Spleen (tissue), 11 donors: ENCODE measurements around the gene RYR2. TPM values are rescaled to one million over a fixed set of nuclear protein-coding genes. Genes with fewer than 3 reads are reported as not detected.
"Not testable (repeated sequence)": the region's sequence is repeated elsewhere in the genome, so short reads cannot be mapped to it uniquely, and the experiment has no call there.

Experiments used
- DNase-seq: peaks from one replicate; pipeline ENCODE4 v3.0.0-alpha.2; 2020
- H3K27ac ChIP-seq, 8 donors: fragments of 200-600 bp; sonication (generic) in 7 of 8; 1 replicate in 4 of 8; 2 replicates in 4 of 8; pipeline versions ENCODE4 v1.5.0 to v1.8.0; 2016 to 2021; ENCODE audit warnings: inconsistent platforms in 4 of 8, mild to moderate bottlenecking in 4 of 8, moderate library complexity in 1 of 8
- H3K27me3 ChIP-seq, 7 donors: fragments of 200-600 bp; sonication (generic) in 6 of 7; replicated peaks in 1 of 7; 1 replicate in 4 of 7; 2 replicates in 3 of 7; pipeline versions ENCODE4 v1.5.0 to v1.8.0; 2016 to 2021; ENCODE audit warnings: inconsistent platforms in 3 of 7, mild to moderate bottlenecking in 1 of 7
- H3K36me3 ChIP-seq, 6 donors: fragments of 200-600 bp; sonication (generic) in 5 of 6; 1 replicate in 4 of 6; 2 replicates in 2 of 6; pipeline versions ENCODE4 v1.5.0 to v1.8.0; 2016 to 2021; ENCODE audit warnings: inconsistent platforms in 2 of 6
- H3K4me1 ChIP-seq, 6 donors: fragments of 200-600 bp; sonication (generic) in 5 of 6; 1 replicate in 3 of 6; 2 replicates in 3 of 6; pipeline versions ENCODE4 v1.5.0 to v1.8.0; 2016 to 2021; ENCODE audit warnings: inconsistent platforms in 3 of 6
- H3K4me3 ChIP-seq, 8 donors: fragments of 200-600 bp; sonication (generic) in 7 of 8; 1 replicate in 4 of 8; 2 replicates in 4 of 8; pipeline versions ENCODE4 v1.5.0 to v1.8.0; 2016 to 2021; ENCODE audit warnings: inconsistent platforms in 4 of 8, mild to moderate bottlenecking in 4 of 8, moderate library complexity in 2 of 8
- H3K9me3 ChIP-seq, 8 donors: fragments of 200-600 bp; sonication (generic) in 7 of 8; 1 replicate in 4 of 8; 2 replicates in 4 of 8; pipeline versions ENCODE4 v1.5.0 to v1.8.0; 2016 to 2021; ENCODE audit warnings: inconsistent platforms in 4 of 8
- POLR2A ChIP-seq, 3 donors: fragments of 450-650 bp; IDR thresholded peaks; one replicate each; pipeline ENCODE4 v1.5.1; 2017; ENCODE audit warnings: antibody characterized with exemption in 3 of 3, mild to moderate bottlenecking in 1 of 3
- POLR2AphosphoS5 ChIP-seq, 3 donors: sonication (generic); formaldehyde crosslinking; IDR thresholded peaks; one replicate each; pipeline ENCODE4 v1.5.1; 2017; ENCODE audit warnings: antibody characterized with exemption in 3 of 3
- WGBS, 5 donors: extraction: QIAGEN DNeasy Blood & Tissue Kit in 3 of 5; methylation state at CpG; one replicate each; pipeline versions ENCODE4 v1.1.5 to v1.1.7; 2013 to 2018; 5-methylcytosine and 5-hydroxymethylcytosine counted together
- intact Hi-C: fragments of 100-400 bp; cut with DNase I; formaldehyde crosslinking; loops from one replicate; pipeline ENCODE4 v1.15.0; 2023; ENCODE audit warnings: low total_unique reads
- polyA plus RNA-seq, 3 donors: library from polyadenylated mRNA; stranded (reverse); fragments of 200-250 nt; gene quantifications; one replicate each; pipeline ENCODE4 v1.2.1, GENCODE V29; 2013
- total RNA-seq, 7 donors: library from RNA; depleted of rRNA in 3 of 7; stranded (reverse); fragments of >200 nt in 3 of 7; fragmentation: NEBNext Ultra II Directional in 4 of 7; extraction: Animal tissue kit (Norgen Biotek cat#: 25700) in 4 of 7; gene quantifications; one replicate each; pipeline versions ENCODE4 v1.1.0 to v1.2.1, GENCODE V29; 2016 to 2021
- TF ChIP-seq, protein P1 (sequence below), 11 experiments: fragments of 200-600 bp in 7 of 11; fragments of 450-650 bp in 4 of 11; sonication (generic) in 4 of 11; IDR thresholded peaks in 8 of 11; conservative IDR thresholded peaks in 3 of 11; 1 replicate in 7 of 11; 2 replicates in 4 of 11; pipeline versions ENCODE4 v1.4.0 to v1.8.0; 2016 to 2021; ENCODE audit warnings: antibody characterized with exemption in 11 of 11, inconsistent platforms in 4 of 11, mild to moderate bottlenecking in 1 of 11
- donor health status: healthy with polysubstance abuse.
- donor health status: DM: no; HTN: no; CAD: no; lungs with moderate emphysema.
- donor health status: DM: no; HTN: no; CAD: no.
- donor health status: Bipolar disorder and iron deficiency.
- donor health status: healthy.
- donor health status: DM: no; HTN: no; CAD: no.
- donor health status: DM: yes; HTN: yes; CAD: no.

The RYR2 gene
- total and polyA plus RNA-seq, 10 donors = 0.12 to 7.1 (median 3.7) TPM

DNA sequence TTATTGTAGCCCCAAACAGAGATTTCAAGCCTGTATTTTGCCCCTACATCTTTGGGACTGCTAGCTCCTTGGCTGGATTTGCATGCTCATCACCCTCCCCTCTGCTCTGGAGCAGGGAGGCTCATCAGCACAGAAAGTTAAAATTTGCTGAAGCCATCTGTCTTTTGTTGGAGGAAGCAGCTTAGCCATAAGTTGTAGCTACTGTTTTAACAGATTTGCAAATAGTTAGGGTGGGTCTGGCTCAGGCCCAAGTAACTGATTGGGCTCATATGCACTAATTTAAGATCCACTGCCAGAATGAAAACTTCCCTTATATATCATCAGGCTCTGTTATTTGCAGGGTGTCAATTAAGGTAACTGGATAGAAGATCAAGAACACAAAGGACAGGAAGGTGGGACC is 541.8 kb downstream of the RYR2 start:
- intact Hi-C loops = no loop called here
- Histone ChIP-seq H3K4me3 (no peak overlapping the region), H3K9me3 (peaks cover 0 to 18% (median 2%) of the 10 kb centered on the region in 8 donors), H3K4me1 (no peaks in the 10 kb centered on the region), H3K36me3 (no peaks in the 10 kb centered on the region), H3K27me3 (no peaks in the 10 kb centered on the region), H3K27ac (no peak overlapping the region)
- no peak for DNase-seq
- TF ChIP-seq POLR2A (IDR thresholded peaks at IDR 0.05) (no peak), POLR2AphosphoS5 (IDR thresholded peaks at IDR 0.05) (no peak)

DNA sequence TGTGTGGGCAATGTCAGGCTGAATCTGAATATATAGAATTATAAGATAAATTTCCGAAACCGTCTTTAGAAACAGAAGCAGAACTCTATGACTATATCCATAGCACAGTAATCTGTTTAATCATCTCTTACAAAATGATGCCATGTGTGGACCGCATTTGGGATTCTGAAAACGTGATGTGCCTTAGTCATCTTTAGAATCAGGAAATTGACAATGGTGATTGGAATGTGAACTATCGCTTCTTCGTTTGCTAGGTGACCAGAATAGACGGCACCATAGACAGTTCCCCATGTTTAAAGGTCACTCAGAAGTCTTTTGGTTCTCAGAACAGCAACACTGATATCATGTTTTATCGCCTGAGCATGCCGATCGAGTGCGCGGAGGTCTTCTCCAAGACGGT is 548.4 kb downstream of the RYR2 start:
- no peak overlapping the region for H3K27ac ChIP-seq
- DNase-seq = no peak
- peaks cover 0 to 3% (median 2%) of the 10 kb centered on the region in 8 donors for H3K9me3 ChIP-seq
- no peaks in the 10 kb centered on the region for H3K36me3 ChIP-seq
- no peaks in the 10 kb centered on the region for H3K4me1 ChIP-seq
- no peaks in the 10 kb centered on the region for H3K27me3 ChIP-seq
- intact Hi-C loops = no loop called here
- 90 to 94% (median 91%) methylated on average over 13 of the region's 13 CpGs for WGBS, 5 donors
- H3K4me3 ChIP-seq = no peak overlapping the region
- TF ChIP-seq POLR2AphosphoS5 (IDR thresholded peaks at IDR 0.05) (no peak), POLR2A (IDR thresholded peaks at IDR 0.05) (no peak)
- TF ChIP-seq, protein P1, sequence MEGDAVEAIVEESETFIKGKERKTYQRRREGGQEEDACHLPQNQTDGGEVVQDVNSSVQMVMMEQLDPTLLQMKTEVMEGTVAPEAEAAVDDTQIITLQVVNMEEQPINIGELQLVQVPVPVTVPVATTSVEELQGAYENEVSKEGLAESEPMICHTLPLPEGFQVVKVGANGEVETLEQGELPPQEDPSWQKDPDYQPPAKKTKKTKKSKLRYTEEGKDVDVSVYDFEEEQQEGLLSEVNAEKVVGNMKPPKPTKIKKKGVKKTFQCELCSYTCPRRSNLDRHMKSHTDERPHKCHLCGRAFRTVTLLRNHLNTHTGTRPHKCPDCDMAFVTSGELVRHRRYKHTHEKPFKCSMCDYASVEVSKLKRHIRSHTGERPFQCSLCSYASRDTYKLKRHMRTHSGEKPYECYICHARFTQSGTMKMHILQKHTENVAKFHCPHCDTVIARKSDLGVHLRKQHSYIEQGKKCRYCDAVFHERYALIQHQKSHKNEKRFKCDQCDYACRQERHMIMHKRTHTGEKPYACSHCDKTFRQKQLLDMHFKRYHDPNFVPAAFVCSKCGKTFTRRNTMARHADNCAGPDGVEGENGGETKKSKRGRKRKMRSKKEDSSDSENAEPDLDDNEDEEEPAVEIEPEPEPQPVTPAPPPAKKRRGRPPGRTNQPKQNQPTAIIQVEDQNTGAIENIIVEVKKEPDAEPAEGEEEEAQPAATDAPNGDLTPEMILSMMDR (IDR thresholded peaks at IDR 0.05 in 8 of 11, conservative IDR thresholded peaks at IDR 0.05 in 3 of 11) = no peak

DNA sequence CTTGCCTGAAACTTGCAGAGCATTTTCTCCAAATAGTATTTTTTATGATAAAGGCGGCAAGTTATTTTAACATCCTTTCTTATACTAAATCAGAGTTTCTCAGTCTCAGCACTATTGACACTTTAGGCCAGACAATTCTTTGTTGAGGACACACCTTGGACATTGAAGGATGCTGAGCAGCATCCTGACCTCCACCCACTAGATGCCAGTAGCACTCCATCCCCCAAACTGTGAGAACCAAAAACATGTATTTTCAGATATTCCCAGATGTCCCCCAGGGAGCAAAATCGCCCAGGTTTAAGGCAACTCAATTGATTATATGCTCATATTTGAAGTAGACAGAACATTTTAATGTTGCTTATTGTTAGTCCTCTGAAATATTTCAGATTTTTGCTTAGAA is 549.4 kb downstream of the RYR2 start:
- intact Hi-C loops = no loop called here
- WGBS, 5 donors = 67 to 85% (median 80%) methylated on average over 2 of the region's 2 CpGs
- TF ChIP-seq POLR2AphosphoS5 (IDR thresholded peaks at IDR 0.05) (no peak), POLR2A (IDR thresholded peaks at IDR 0.05) (no peak)
- TF ChIP-seq, protein P1 (IDR thresholded peaks at IDR 0.05 in 8 of 11, conservative IDR thresholded peaks at IDR 0.05 in 3 of 11) = no peak
- Histone ChIP-seq H3K27ac (no peak overlapping the region), H3K9me3 (peaks cover 0 to 12% (median 11%) of the 10 kb centered on the region in 8 donors), H3K4me1 (no peaks in the 10 kb centered on the region), H3K36me3 (no peaks in the 10 kb centered on the region), H3K27me3 (no peaks in the 10 kb centered on the region), H3K4me3 (no peak overlapping the region)
- DNase-seq = no peak

DNA sequence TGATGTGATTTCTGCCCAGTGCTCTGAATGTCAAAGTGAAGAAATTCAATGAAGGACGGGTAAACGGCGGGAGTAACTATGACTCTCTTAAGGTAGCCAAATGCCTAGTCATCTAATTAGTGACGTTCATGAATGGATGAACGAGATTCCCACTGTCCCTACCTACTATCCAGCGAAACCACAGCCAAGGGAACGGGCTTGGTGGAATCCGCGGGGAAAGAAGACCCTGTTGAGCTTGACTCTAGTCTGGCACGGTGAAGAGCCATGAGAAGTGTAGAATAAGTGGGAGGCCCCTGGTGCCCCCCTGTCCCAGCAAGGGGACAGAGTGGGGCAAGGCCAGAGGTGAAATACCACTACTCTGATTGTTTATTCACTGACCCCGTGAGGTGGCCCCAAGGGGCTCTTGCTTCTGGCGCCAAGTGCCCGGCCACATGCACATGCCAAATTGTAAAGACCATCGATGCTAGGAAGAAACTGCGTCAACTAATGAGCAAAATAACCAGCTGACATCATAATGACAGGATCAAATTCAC is 561.1 kb downstream of the RYR2 start:
- DNase-seq, H3K27me3 ChIP-seq, H3K27ac ChIP-seq, H3K4me3 ChIP-seq, H3K4me1 ChIP-seq, H3K9me3 ChIP-seq, intact Hi-C loops, H3K36me3 ChIP-seq: not testable (repeated sequence)
- 80 to 83% (median 82%) methylated on average over 15 of the region's 15 CpGs for WGBS, 5 donors

DNA sequence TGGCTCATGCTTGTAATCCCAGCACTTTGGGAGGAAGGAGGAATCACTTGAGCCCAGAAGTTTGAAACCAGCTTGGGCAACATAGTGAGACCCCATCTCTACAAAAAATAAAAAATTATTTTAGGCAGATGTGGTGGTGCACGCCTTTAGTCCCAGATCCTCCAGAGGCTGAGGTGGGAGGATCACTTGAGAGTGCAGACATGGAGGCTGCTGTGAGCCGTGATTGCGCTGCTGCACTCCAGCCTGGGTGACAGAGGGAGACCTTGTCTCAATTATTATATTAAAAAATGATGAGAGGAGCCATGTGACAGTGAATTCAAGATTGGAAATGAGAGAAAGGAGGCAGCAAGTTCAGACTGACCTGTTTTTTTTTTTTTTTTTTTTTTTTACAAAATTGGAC is 566.4 kb downstream of the RYR2 start:
- no peak for TF ChIP-seq POLR2A (IDR thresholded peaks at IDR 0.05)
- TF ChIP-seq, protein P1 (IDR thresholded peaks at IDR 0.05 in 8 of 11, conservative IDR thresholded peaks at IDR 0.05 in 3 of 11) = no peak
- Histone ChIP-seq H3K4me3 (no peak overlapping the region), H3K27ac (no peak overlapping the region), H3K4me1 (no peaks in the 10 kb centered on the region), H3K36me3 (no peaks in the 10 kb centered on the region), H3K27me3 (no peaks in the 10 kb centered on the region), H3K9me3 (peaks cover 0 to 6% (median 0%) of the 10 kb centered on the region in 8 donors)
- DNase-seq = no peak
- WGBS, 5 donors = 81 to 92% (median 87%) methylated on average over 3 of the region's 3 CpGs
- intact Hi-C loops = no loop called here
